Keratinocyte (primary cell): ENCODE measurements around the gene TSFM. TPM values are rescaled to one million over a fixed set of nuclear protein-coding genes. Genes with fewer than 3 reads are reported as not detected.

Experiments
- DNase-seq: peaks from one replicate; pipeline ENCODE4 v3.0.0-alpha.2; 2011; ENCODE audit warnings: low read depth, missing footprints, low spot score
- FAIRE-seq: peaks from 2 replicates; lab custom pipeline; 2011; peaks lifted over from hg19 to GRCh38; lab: Jason Lieb, UNC
- H2AFZ ChIP-seq: 2 replicates; pipeline ENCODE4 v1.6.0; 2012; ENCODE audit warnings: low read length, control low read depth, inconsistent platforms; ENCODE audit not compliant: control insufficient read depth
- H3K27ac ChIP-seq: 2 replicates; pipeline ENCODE4 v1.5.1; 2011; ENCODE audit warnings: low read length; ENCODE audit not compliant: control insufficient read depth, insufficient read depth
- H3K27me3 ChIP-seq: 3 replicates; pipeline ENCODE4 v1.6.0; 2011; ENCODE audit warnings: low read length; ENCODE audit not compliant: control insufficient read depth, insufficient read depth; ENCODE audit errors: extremely low read depth
- H3K36me3 ChIP-seq, 2 experiments: 2 replicates in 1 of 2; 3 replicates in 1 of 2; pipeline ENCODE4 v1.5.1; 2011; ENCODE audit warnings: low read length in 2 of 2, mild to moderate bottlenecking in 1 of 2; ENCODE audit not compliant: control insufficient read depth in 2 of 2, insufficient read depth in 2 of 2; ENCODE audit errors: extremely low read depth in 1 of 2
- H3K4me1 ChIP-seq: 3 replicates; pipeline ENCODE4 v1.5.1; 2011; ENCODE audit warnings: low read length; ENCODE audit not compliant: control insufficient read depth, insufficient read depth; ENCODE audit errors: extremely low read depth
- H3K4me2 ChIP-seq: 3 replicates; pipeline ENCODE4 v1.6.0; 2011; ENCODE audit warnings: low read depth, low read length; ENCODE audit not compliant: control insufficient read depth, insufficient read depth; ENCODE audit errors: extremely low read depth
- H3K4me3 ChIP-seq, 3 experiments: fragments of 200-600 bp in 1 of 3; sonication (generic) in 1 of 3; 2 replicates in 2 of 3; 3 replicates in 1 of 3; pipeline ENCODE4 v1.5.1; 2011 to 2016; ENCODE audit warnings: low read length in 3 of 3, mild to moderate bottlenecking in 3 of 3, control low read depth in 2 of 3, inconsistent platforms in 1 of 3, low read depth in 1 of 3, mixed read lengths in 1 of 3, mixed run types in 1 of 3, moderate library complexity in 1 of 3; ENCODE audit not compliant: control insufficient read depth in 2 of 3, insufficient read depth in 2 of 3; ENCODE audit errors: extremely low read depth in 1 of 3
- H3K79me2 ChIP-seq: 2 replicates; pipeline ENCODE4 v1.6.0; 2012; ENCODE audit warnings: low read length; ENCODE audit not compliant: control insufficient read depth, insufficient read depth
- H3K9ac ChIP-seq: 3 replicates; pipeline ENCODE4 v1.6.0; 2011; ENCODE audit warnings: low read length; ENCODE audit not compliant: control insufficient read depth, insufficient read depth; ENCODE audit errors: extremely low read depth
- H3K9me1 ChIP-seq: 3 replicates; pipeline ENCODE4 v1.6.0; 2011; ENCODE audit warnings: low read length; ENCODE audit not compliant: control insufficient read depth, insufficient read depth; ENCODE audit errors: extremely low read depth
- H3K9me3 ChIP-seq: 2 replicates; pipeline ENCODE4 v1.5.1; 2012; ENCODE audit warnings: low read depth, low read length; ENCODE audit not compliant: control insufficient read depth
- H4K20me1 ChIP-seq: 3 replicates; pipeline ENCODE4 v1.6.0; 2011; ENCODE audit warnings: low read length; ENCODE audit not compliant: control insufficient read depth, insufficient read depth; ENCODE audit errors: extremely low read depth
- EZH2 ChIP-seq: IDR thresholded peaks from one replicate; pipeline ENCODE4 v1.6.1; 2012; ENCODE audit warnings: inconsistent platforms, mild to moderate bottlenecking, low read length, moderate library complexity
- dilution Hi-C: fragments of 300-500 bp; cut with MboI; formaldehyde crosslinking; loops from one replicate; pipeline ENCODE4 v1.7.0; 2020; ENCODE audit warnings: low sequenced_read_pairs; ENCODE audit not compliant: extremely low pct_ligation_motif_present
- polyA plus RNA-seq, 5 experiments: library from polyadenylated mRNA; depleted of rRNA in 3 of 5; stranded (reverse) in 3 of 5; stranded (forward) in 1 of 5; unstranded in 1 of 5; fragments of >200 nt; gene quantifications; 1 replicate in 1 of 5; 2 replicates in 3 of 5; 3 replicates in 1 of 5; pipeline versions ENCODE4 v1.2.1 to v1.2.3, GENCODE V29; 2011 to 2012; ENCODE audit warnings: missing spikeins in 2 of 5, low read depth in 1 of 5, low replicate concordance in 1 of 5
- TF ChIP-seq, protein P1 (sequence below), 3 experiments: IDR thresholded peaks in 1 of 3; conservative IDR thresholded peaks in 1 of 3; optimal IDR thresholded peaks in 1 of 3; 2 replicates in 2 of 3; 3 replicates in 1 of 3; pipeline versions ENCODE3 to v1.5.1; 2011; ENCODE audit warnings: low read length in 3 of 3, mild to moderate bottlenecking in 3 of 3, moderate library complexity in 2 of 3, control low read depth in 1 of 3, inconsistent platforms in 1 of 3; ENCODE audit not compliant: insufficient read depth in 2 of 3; ENCODE audit errors: extremely low read depth in 1 of 3

The TSFM gene
- polyA plus RNA-seq, 1 donor (not counting 4 experiments of a cell fraction or from before 2014, with no cell fraction given) = 30.5 TPM

DNA sequence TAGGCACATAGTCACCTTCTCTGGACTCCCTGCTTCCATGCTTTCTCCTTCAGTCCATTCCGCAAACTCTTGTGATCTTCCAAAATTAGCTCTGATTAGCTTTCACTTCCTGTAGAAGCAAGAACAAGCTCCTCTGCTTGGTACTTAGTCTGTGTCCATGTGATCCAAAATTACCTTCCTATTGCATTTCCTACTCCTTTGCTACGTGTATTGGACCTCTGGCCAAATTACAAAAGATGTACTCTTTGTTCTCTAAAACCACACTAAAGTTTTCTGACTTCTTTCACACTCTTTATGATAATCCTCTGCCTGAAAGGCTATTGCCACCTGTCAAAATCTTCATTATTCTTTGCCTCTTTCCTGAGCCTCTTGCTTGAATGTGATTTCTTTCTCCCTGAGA is 786 bp upstream of the TSFM start:
- H3K4me3 ChIP-seq = no peak overlapping the region
- H3K27ac ChIP-seq = no peak overlapping the region
- H3K36me3 ChIP-seq = peaks cover 7 to 8% of the 10 kb centered on the region in 2 experiments
- no peaks in the 10 kb centered on the region for H3K9me3 ChIP-seq
- TF ChIP-seq EZH2 = no peak
- TF ChIP-seq, protein P1, sequence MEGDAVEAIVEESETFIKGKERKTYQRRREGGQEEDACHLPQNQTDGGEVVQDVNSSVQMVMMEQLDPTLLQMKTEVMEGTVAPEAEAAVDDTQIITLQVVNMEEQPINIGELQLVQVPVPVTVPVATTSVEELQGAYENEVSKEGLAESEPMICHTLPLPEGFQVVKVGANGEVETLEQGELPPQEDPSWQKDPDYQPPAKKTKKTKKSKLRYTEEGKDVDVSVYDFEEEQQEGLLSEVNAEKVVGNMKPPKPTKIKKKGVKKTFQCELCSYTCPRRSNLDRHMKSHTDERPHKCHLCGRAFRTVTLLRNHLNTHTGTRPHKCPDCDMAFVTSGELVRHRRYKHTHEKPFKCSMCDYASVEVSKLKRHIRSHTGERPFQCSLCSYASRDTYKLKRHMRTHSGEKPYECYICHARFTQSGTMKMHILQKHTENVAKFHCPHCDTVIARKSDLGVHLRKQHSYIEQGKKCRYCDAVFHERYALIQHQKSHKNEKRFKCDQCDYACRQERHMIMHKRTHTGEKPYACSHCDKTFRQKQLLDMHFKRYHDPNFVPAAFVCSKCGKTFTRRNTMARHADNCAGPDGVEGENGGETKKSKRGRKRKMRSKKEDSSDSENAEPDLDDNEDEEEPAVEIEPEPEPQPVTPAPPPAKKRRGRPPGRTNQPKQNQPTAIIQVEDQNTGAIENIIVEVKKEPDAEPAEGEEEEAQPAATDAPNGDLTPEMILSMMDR (optimal IDR thresholded peaks at IDR 0.05 in 1 of 3, IDR thresholded peaks at IDR 0.05 in 1 of 3, conservative IDR thresholded peaks at IDR 0.05 in 1 of 3; ENCODE audit: extremely low read depth in 1 of 3, insufficient read depth in 2 of 3, low read length in 3 of 3) = no peak
- DNase-seq (no peak), FAIRE-seq (no peak)
- H3K27me3 ChIP-seq = no peaks in the 10 kb centered on the region
- peaks cover 8% of the 10 kb centered on the region for H3K4me1 ChIP-seq
- no peak overlapping the region for H2AFZ ChIP-seq
- no peak overlapping the region for H3K4me2 ChIP-seq
- no peaks in the 10 kb centered on the region for H4K20me1 ChIP-seq
- H3K9ac ChIP-seq = no peak overlapping the region
- H3K79me2 ChIP-seq = peaks cover 16% of the 10 kb centered on the region
- dilution Hi-C loops = no loop called here
- no peaks in the 10 kb centered on the region for H3K9me1 ChIP-seq

DNA sequence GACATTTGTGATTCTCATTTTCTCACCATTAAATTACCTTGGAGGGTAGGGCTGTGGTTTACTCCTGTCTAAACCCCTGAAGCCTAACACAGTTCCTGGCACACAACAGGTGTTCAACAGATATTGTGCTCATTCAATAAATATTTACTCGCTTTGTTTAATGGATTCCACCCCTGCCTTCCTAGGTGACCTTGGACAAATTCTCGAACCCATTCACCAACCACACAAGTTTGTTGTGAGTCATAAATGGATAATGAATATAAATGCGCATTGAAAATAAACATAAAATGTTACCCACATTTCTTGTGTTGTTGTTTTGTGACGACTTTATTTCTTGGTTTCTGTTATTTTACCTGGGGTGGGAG is 362 bp upstream of the TSFM start:
- dilution Hi-C loops = no loop called here
- TF ChIP-seq, protein P1 (optimal IDR thresholded peaks at IDR 0.05 in 1 of 3, IDR thresholded peaks at IDR 0.05 in 1 of 3, conservative IDR thresholded peaks at IDR 0.05 in 1 of 3; ENCODE audit: extremely low read depth in 1 of 3, insufficient read depth in 2 of 3, low read length in 3 of 3) = no peak
- no peak for TF ChIP-seq EZH2
- Histone ChIP-seq H2AFZ (no peak overlapping the region), H3K9ac (no peak overlapping the region), H4K20me1 (no peaks in the 10 kb centered on the region), H3K4me3 (no peak overlapping the region), H3K27ac (no peak overlapping the region), H3K4me2 (no peak overlapping the region), H3K36me3 (peaks cover 9 to 12% of the 10 kb centered on the region in 2 experiments), H3K79me2 (peaks cover 16% of the 10 kb centered on the region), H3K27me3 (no peaks in the 10 kb centered on the region), H3K9me1 (no peaks in the 10 kb centered on the region), H3K4me1 (peaks cover 8% of the 10 kb centered on the region), H3K9me3 (no peaks in the 10 kb centered on the region)
- DNase-seq (no peak), FAIRE-seq (no peak)
